Fibroblast of villous mesenchyme (primary cell): ENCODE data around the gene TRMT6. TPM values are rescaled to one million over a fixed set of nuclear protein-coding genes. Genes with fewer than 3 reads are reported as not detected.

Experiments used
- DNase-seq: peaks from one replicate; pipeline ENCODE4 v3.0.0-alpha.2; 2010; ENCODE audit warnings: low read depth
- H3K4me3 ChIP-seq: 2 replicates; pipeline ENCODE4 v1.5.1; 2011; ENCODE audit warnings: low read depth, mild to moderate bottlenecking, low read length
- CTCF ChIP-seq: IDR thresholded peaks from 2 replicates; pipeline ENCODE4 v1.5.1; 2012; ENCODE audit warnings: low read depth, mild to moderate bottlenecking, low read length; ENCODE audit not compliant: insufficient read depth
- total RNA-seq: library from RNA; depleted of rRNA; stranded (reverse); fragments of >200 nt; gene quantifications from 2 replicates; pipeline ENCODE4 v1.2.3, GENCODE V29; 2012

TRMT6 gene
- total RNA-seq, 1 donor: 9.9 TPM

GRCh38 chr20:5974531-5974930 is 24.2 kb upstream of the TRMT6 start:
- no peak for DNase-seq
- no peak for TF ChIP-seq CTCF
- no peak overlapping the region for H3K4me3 ChIP-seq

GRCh38 chr20:5973971-5974370 is 23.6 kb upstream of the TRMT6 start:
- no peak for DNase-seq
- no peak for TF ChIP-seq CTCF
- H3K4me3 ChIP-seq: no peak overlapping the region

GRCh38 chr20:5973172-5973571 is 22.8 kb upstream of the TRMT6 start:
- H3K4me3 ChIP-seq: no peak overlapping the region
- no peak for TF ChIP-seq CTCF
- peak; percentile 15 for DNase-seq

- no peak for TF ChIP-seq CTCF
- H3K4me3 ChIP-seq: no peak overlapping the region
- no peak for DNase-seq
Measured at GRCh38 chr20:5971203-5971602, 20.9 kb upstream of the TRMT6 start.

GRCh38 chr20:5970381-5970780 is 20.0 kb upstream of the TRMT6 start:
- DNase-seq: no peak
- no peak for TF ChIP-seq CTCF
- no peak overlapping the region for H3K4me3 ChIP-seq

GRCh38 chr20:5969940-5970339 is 19.6 kb upstream of the TRMT6 start:
- no peak overlapping the region for H3K4me3 ChIP-seq
- DNase-seq: no peak
- no peak for TF ChIP-seq CTCF

- H3K4me3 ChIP-seq: no peak overlapping the region
- no peak for TF ChIP-seq CTCF
- no peak for DNase-seq
Measured at GRCh38 chr20:5969348-5969935, 19.1 kb upstream of the TRMT6 start.
